PC-3 (cell line): ENCODE measurements around the gene SUN1. TPM values are rescaled to one million over a fixed set of nuclear protein-coding genes. Genes with fewer than 3 reads are reported as not detected.

Experiments used
- ATAC-seq: fragments of 200-7000 bp; cut with Tn5 transposase; 2 replicates; pipeline ENCODE4 v1.9.1; 2020; ENCODE audit warnings: mild to moderate bottlenecking, moderate library complexity
- BruUV-seq: library from RNA; stranded (reverse); fragments of 400-500 nt; replicated peaks from 2 replicates; lab custom pipeline; 2021; lab: Mats Ljungman, UMichigan
- CTCF ChIA-PET: fragments of 300-600 bp; sonication (Branson Sonifier 250); formaldehyde crosslinking; loops from one replicate; lab custom pipeline; 2022; ENCODE audit warnings: antibody characterized with exemption; lab: Charles Lee
- POLR2A ChIA-PET: fragments of 300-600 bp; sonication (Branson Sonifier 250); formaldehyde crosslinking; loops from one replicate; lab custom pipeline; 2022; ENCODE audit warnings: antibody characterized with exemption; ENCODE audit not compliant: unreplicated experiment; lab: Charles Lee
- DNase-seq: peaks from one replicate; pipeline ENCODE4 v3.0.0-alpha.2; 2015
- H2AFZ ChIP-seq: fragments of 300-600 bp; sonication (generic); 2 replicates; pipeline ENCODE4 v1.6.0; 2016; ENCODE audit warnings: antibody characterized with exemption, low read length
- H3F3A ChIP-seq: fragments of 300-600 bp; sonication (generic); one replicate; pipeline ENCODE4 v1.6.0; 2017; ENCODE audit warnings: antibody characterized with exemption, low read length, control low read depth, mild to moderate bottlenecking; ENCODE audit not compliant: unreplicated experiment
- H3K27ac ChIP-seq: fragments of 300-600 bp; sonication (generic); 2 replicates; pipeline ENCODE4 v1.5.1; 2016; ENCODE audit warnings: mild to moderate bottlenecking, low read length
- H3K27me3 ChIP-seq: fragments of 300-600 bp; sonication (generic); 2 replicates; pipeline ENCODE4 v1.6.1; 2016; ENCODE audit warnings: low read length, mixed read lengths
- H3K36me3 ChIP-seq: fragments of 300-600 bp; sonication (generic); 2 replicates; pipeline ENCODE4 v1.6.1; 2016; ENCODE audit warnings: low read depth, mixed run types, low read length, mixed read lengths
- H3K4me1 ChIP-seq: fragments of 300-600 bp; sonication (generic); 2 replicates; pipeline ENCODE4 v1.5.1; 2016; ENCODE audit warnings: low read length; ENCODE audit not compliant: insufficient read depth
- H3K4me2 ChIP-seq: fragments of 300-600 bp; sonication (generic); 2 replicates; pipeline ENCODE4 v1.6.0; 2016; ENCODE audit warnings: low read length
- H3K4me3 ChIP-seq: fragments of 300-600 bp; sonication (generic); 2 replicates; pipeline ENCODE4 v1.5.1; 2016; ENCODE audit warnings: mild to moderate bottlenecking, low read length, mixed read lengths
- H3K79me2 ChIP-seq: fragments of 300-600 bp; sonication (generic); 2 replicates; pipeline ENCODE4 v1.6.1; 2017; ENCODE audit warnings: low read length, mixed read lengths
- H3K9ac ChIP-seq: fragments of 300-600 bp; sonication (generic); 2 replicates; pipeline ENCODE4 v1.6.0; 2016; ENCODE audit warnings: mild to moderate bottlenecking, low read length
- H3K9me2 ChIP-seq: fragments of 300-600 bp; sonication (generic); replicated peaks from 2 replicates; pipeline ENCODE4 v1.6.1; 2016; ENCODE audit warnings: mixed run types, low read length, mixed read lengths
- H3K9me3 ChIP-seq: fragments of 300-600 bp; sonication (generic); 2 replicates; pipeline ENCODE4 v1.6.1; 2016; ENCODE audit warnings: low read length, mixed read lengths
- H4K20me1 ChIP-seq: fragments of 300-600 bp; sonication (generic); 2 replicates; pipeline ENCODE4 v1.6.1; 2016; ENCODE audit warnings: low read length, mixed read lengths
- EZH2 ChIP-seq: fragments of 300-600 bp; sonication (generic); IDR thresholded peaks from one replicate; pipeline ENCODE4 v1.6.1; 2017; ENCODE audit warnings: antibody characterized with exemption, mild to moderate bottlenecking, low read length; ENCODE audit not compliant: unreplicated experiment
- EZH2phosphoT487 ChIP-seq: fragments of 300-600 bp; sonication (generic); IDR thresholded peaks from 2 replicates; pipeline ENCODE4 v1.6.1; 2018; ENCODE audit warnings: mild to moderate bottlenecking, antibody characterized with exemption, low read length, borderline replicate concordance
- intact Hi-C: fragments of 100-400 bp; cut with micrococcal nuclease; formaldehyde crosslinking; loops from 2 replicates; pipeline ENCODE4 v1.9.0; 2023
- total RNA-seq: library from RNA; depleted of rRNA; stranded (reverse); fragments of >200 nt; gene quantifications from 2 replicates; pipeline ENCODE4 v1.2.3, GENCODE V29; 2014
- TF ChIP-seq, protein P1 (sequence below): fragments of 300-600 bp; sonication (generic); conservative IDR thresholded peaks from 2 replicates; pipeline ENCODE4 v1.5.1; 2017; ENCODE audit warnings: antibody characterized with exemption, low read depth, mild to moderate bottlenecking, low read length

The SUN1 gene
- total RNA-seq, 1 experiment from 2014 or later: 92.5 TPM

DNA sequence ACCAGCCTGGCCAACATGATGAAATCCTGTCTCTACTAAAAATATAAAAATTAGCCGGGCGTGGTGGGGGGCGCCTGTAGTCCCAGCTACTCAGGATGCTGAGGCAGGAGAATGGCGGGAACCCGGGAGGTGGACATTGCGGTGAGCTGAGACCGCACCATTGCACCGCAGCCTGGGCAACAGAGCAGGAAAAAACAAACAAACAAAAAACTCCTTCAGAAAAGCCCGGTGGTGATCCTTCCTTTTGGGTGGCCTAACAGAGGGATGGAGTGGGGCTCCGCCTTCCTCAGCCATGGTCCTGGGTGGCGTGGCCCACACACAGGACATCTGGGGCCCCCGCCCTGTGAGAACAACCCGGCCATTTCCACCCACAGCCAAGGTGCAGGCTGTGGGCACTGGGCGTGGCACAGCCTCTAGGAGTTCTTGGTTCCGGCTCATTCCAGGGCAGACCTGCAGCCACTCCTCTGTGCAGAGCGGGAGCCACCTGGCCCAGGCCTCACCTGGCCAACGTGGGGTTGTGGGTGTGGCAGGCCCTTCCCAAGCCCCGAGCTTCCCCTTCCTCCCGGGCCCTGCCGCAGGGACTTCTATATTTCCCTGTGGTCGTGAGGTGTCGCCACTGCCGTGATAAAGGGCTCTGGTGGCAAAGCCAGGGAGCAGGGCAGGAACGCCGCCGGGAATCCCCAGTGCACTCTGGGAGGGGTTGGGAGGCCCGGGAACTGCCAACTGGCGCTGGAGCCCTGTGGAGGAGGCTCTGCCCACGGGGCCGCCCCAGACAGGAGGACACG is 81.7 kb downstream of the SUN1 start:
- no peak overlapping the region; the same call in 1 of the 2 replicates for H3K4me3 ChIP-seq
- peak overlapping the region; percentile 27 for H3K9ac ChIP-seq
- peak overlapping the region; percentile 57 for H3K4me2 ChIP-seq
- no peaks in the 10 kb centered on the region for H3K9me2 ChIP-seq
- intact Hi-C loops: loop anchor here (1.0 kb wide), 1 partner anchor 35 kb away; no protein-coding TSS in a partner anchor
- CTCF ChIA-PET: interaction anchor here (0.6 kb wide), 1 partner anchor 9 kb away, joined by 3 read pairs; no protein-coding TSS in a partner anchor
- H3K4me1 ChIP-seq: peaks cover 12% of the 10 kb centered on the region
- POLR2A ChIA-PET: interaction anchor here (0.7 kb wide), 1 partner anchor 9 kb away, joined by 6 read pairs; no protein-coding TSS in a partner anchor
- no TSS peak for BruUV-seq
- no peaks in the 10 kb centered on the region for H3K27me3 ChIP-seq
- peak overlapping the region; percentile 63 for H3K27ac ChIP-seq
- H2AFZ ChIP-seq: peak overlapping the region; percentile 61
- no peaks in the 10 kb centered on the region for H3K79me2 ChIP-seq
- H3F3A ChIP-seq: no peaks in the 10 kb centered on the region
- TF ChIP-seq EZH2 (no peak), EZH2phosphoT487 (no peak)
- TF ChIP-seq, protein P1, sequence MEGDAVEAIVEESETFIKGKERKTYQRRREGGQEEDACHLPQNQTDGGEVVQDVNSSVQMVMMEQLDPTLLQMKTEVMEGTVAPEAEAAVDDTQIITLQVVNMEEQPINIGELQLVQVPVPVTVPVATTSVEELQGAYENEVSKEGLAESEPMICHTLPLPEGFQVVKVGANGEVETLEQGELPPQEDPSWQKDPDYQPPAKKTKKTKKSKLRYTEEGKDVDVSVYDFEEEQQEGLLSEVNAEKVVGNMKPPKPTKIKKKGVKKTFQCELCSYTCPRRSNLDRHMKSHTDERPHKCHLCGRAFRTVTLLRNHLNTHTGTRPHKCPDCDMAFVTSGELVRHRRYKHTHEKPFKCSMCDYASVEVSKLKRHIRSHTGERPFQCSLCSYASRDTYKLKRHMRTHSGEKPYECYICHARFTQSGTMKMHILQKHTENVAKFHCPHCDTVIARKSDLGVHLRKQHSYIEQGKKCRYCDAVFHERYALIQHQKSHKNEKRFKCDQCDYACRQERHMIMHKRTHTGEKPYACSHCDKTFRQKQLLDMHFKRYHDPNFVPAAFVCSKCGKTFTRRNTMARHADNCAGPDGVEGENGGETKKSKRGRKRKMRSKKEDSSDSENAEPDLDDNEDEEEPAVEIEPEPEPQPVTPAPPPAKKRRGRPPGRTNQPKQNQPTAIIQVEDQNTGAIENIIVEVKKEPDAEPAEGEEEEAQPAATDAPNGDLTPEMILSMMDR: peak; percentile 55
- peak; percentile 85 for DNase-seq
- no peaks in the 10 kb centered on the region for H4K20me1 ChIP-seq
- no peaks in the 10 kb centered on the region for H3K36me3 ChIP-seq
- peak; percentile 81 for ATAC-seq
- no peaks in the 10 kb centered on the region for H3K9me3 ChIP-seq

DNA sequence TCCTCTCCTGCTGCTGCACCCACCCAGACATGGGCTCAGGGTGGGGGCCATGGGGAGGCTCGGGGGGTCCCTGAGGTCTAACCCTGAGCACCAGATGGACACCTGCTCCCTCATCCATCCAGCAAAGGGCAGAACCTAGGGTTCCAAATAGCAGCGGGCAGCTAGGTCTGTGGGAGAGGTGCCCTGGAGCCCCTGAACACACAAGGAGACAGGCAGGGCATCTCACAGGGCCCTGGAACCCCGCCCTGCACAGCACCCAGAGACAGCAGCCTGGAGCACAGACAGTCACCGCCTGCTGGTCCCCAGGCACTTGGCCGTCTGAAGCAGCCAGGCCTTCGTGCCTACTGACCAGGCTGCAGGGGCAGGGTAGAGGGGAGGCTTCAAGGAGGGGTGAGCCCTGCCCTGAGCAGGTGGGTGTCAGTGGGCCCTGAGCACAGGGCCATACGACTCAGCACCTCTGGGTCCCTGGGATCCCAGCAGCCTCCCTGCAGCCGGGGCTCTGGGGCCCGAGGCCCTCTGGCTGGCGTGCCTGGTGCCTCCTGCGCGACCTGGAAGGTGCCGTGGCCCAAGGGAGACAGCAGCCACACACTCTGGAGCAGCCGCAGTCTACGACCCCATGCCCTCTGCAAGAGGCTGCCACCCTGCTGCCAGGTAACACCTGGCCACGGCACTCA is 82.4 kb downstream of the SUN1 start:
- H3K4me1 ChIP-seq: peaks cover 12% of the 10 kb centered on the region
- peak overlapping the region; percentile 27; the same call in 1 of the 2 replicates for H3K9ac ChIP-seq
- ChIA-PET CTCF (interaction anchor here (0.7 kb wide), 1 partner anchor 243 kb away, joined by 4 read pairs; no protein-coding TSS in a partner anchor), POLR2A (interaction anchor here (0.7 kb wide), 1 partner anchor 8 kb away, joined by 6 read pairs; no protein-coding TSS in a partner anchor)
- peak overlapping the region; percentile 63 for H3K27ac ChIP-seq
- H2AFZ ChIP-seq: peak overlapping the region; percentile 61; the same call in 1 of the 2 replicates
- H3K4me2 ChIP-seq: peak overlapping the region; percentile 57
- no peaks in the 10 kb centered on the region for H3K36me3 ChIP-seq
- H4K20me1 ChIP-seq: no peaks in the 10 kb centered on the region
- no peak overlapping the region; the same call in 1 of the 2 replicates for H3K4me3 ChIP-seq
- H3K9me3 ChIP-seq: no peaks in the 10 kb centered on the region
- intact Hi-C loops: loop anchor here (1.0 kb wide), 1 partner anchor 35 kb away; no protein-coding TSS in a partner anchor
- no peaks in the 10 kb centered on the region for H3K9me2 ChIP-seq
- no peaks in the 10 kb centered on the region for H3F3A ChIP-seq
- no TSS peak for BruUV-seq
- no peaks in the 10 kb centered on the region for H3K27me3 ChIP-seq
- DNase-seq: no peak
- no peaks in the 10 kb centered on the region for H3K79me2 ChIP-seq
- TF ChIP-seq, protein P1: no peak
- TF ChIP-seq EZH2phosphoT487 (no peak), EZH2 (no peak)
- ATAC-seq: peak; percentile 3; the same call in 1 of the 2 replicates
